Fibroblast of lung (primary cell): ENCODE data around the gene SLC34A1. TPM values are rescaled to one million over a fixed set of nuclear protein-coding genes. Genes with fewer than 3 reads are reported as not detected.

Source experiments
- DNase-seq, 2 donors: peaks; one replicate each; pipeline versions ENCODE4 v3.0.0 to v3.0.0-alpha.2; 2010; ENCODE audit warnings: low read depth in 2 of 2
- H2AFZ ChIP-seq: 2 replicates; pipeline ENCODE4 v1.5.1; 2012; ENCODE audit warnings: low read length, control low read depth, inconsistent platforms
- H3K27ac ChIP-seq: 2 replicates; pipeline ENCODE4 v1.5.1; 2011; ENCODE audit warnings: low read length, control low read depth; ENCODE audit not compliant: insufficient read depth
- H3K27me3 ChIP-seq: 2 replicates; pipeline ENCODE4 v1.5.1; 2011; ENCODE audit warnings: mild to moderate bottlenecking, low read length; ENCODE audit not compliant: control insufficient read depth, insufficient read depth
- H3K36me3 ChIP-seq: 2 replicates; pipeline ENCODE4 v1.5.1; 2011; ENCODE audit warnings: low read length; ENCODE audit not compliant: control insufficient read depth, insufficient read depth
- H3K4me1 ChIP-seq: 2 replicates; pipeline ENCODE4 v1.5.1; 2011; ENCODE audit warnings: low read length; ENCODE audit not compliant: control insufficient read depth, insufficient read depth; ENCODE audit errors: extremely low read depth
- H3K4me2 ChIP-seq: 2 replicates; pipeline ENCODE4 v1.5.1; 2011; ENCODE audit warnings: low read length, control low read depth; ENCODE audit not compliant: insufficient read depth; ENCODE audit errors: extremely low read depth
- H3K4me3 ChIP-seq, 4 experiments: fragments of 200-600 bp in 1 of 4; sonication (generic) in 1 of 4; replicated peaks in 1 of 4; 2 replicates each; pipeline ENCODE4 v1.5.1; 2011 to 2016; ENCODE audit warnings: low read length in 4 of 4, low read depth in 3 of 4, mild to moderate bottlenecking in 3 of 4, control low read depth in 2 of 4, inconsistent platforms in 1 of 4, mixed read lengths in 1 of 4; ENCODE audit not compliant: insufficient read depth in 1 of 4; ENCODE audit errors: control extremely low read depth in 1 of 4
- H3K79me2 ChIP-seq: 2 replicates; pipeline ENCODE4 v1.5.1; 2012; ENCODE audit warnings: mild to moderate bottlenecking, low read length, inconsistent platforms; ENCODE audit not compliant: control insufficient read depth, insufficient read depth
- H3K9ac ChIP-seq: 2 replicates; pipeline ENCODE4 v1.5.1; 2011; ENCODE audit warnings: mild to moderate bottlenecking, low read length, control low read depth; ENCODE audit not compliant: insufficient read depth
- H3K9me3 ChIP-seq: 2 replicates; pipeline ENCODE4 v1.5.1; 2012; ENCODE audit warnings: low read depth, low read length; ENCODE audit not compliant: control insufficient read depth, insufficient read depth
- H4K20me1 ChIP-seq: 2 replicates; pipeline ENCODE4 v1.5.1; 2011; ENCODE audit warnings: low read length; ENCODE audit not compliant: control insufficient read depth, insufficient read depth; ENCODE audit errors: extremely low read depth
- CTCF ChIP-seq, 2 donors: IDR thresholded peaks in 1 of 2; conservative IDR thresholded peaks in 1 of 2; 1 replicate in 1 of 2; 2 replicates in 1 of 2; pipeline ENCODE4 v1.5.1; 2011 to 2012; ENCODE audit warnings: low read length in 2 of 2, control low read depth in 1 of 2, inconsistent platforms in 1 of 2, low read depth in 1 of 2, mild to moderate bottlenecking in 1 of 2
- EZH2 ChIP-seq: IDR thresholded peaks from 2 replicates; pipeline ENCODE4 v1.5.1; 2012; ENCODE audit warnings: low read length, control low read depth, mild to moderate bottlenecking; ENCODE audit errors: missing control alignments
- polyA plus RNA-seq, 2 donors: library from polyadenylated mRNA; depleted of rRNA in 1 of 2; stranded (reverse) in 1 of 2; unstranded in 1 of 2; fragments of >200 nt; gene quantifications; 2 replicates each; pipeline ENCODE4 v1.2.1, GENCODE V29; 2011 to 2012; ENCODE audit warnings: missing spikeins in 1 of 2
- total RNA-seq: library from RNA; depleted of rRNA; stranded (reverse); fragments of >200 nt; gene quantifications from 2 replicates; pipeline ENCODE4 v1.2.1, GENCODE V29; 2014

SLC34A1 gene
- total and polyA plus RNA-seq, 2 donors (not counting 1 experiment from before 2014, with no cell fraction given): not detected

- no peak for DNase-seq
- TF ChIP-seq CTCF (conservative IDR thresholded peaks at IDR 0.05 in 1 of 2, IDR thresholded peaks at IDR 0.05 in 1 of 2; ENCODE audit: low read depth in 1 of 2, low read length in 2 of 2): peak; percentile 51 to 73
- TF ChIP-seq EZH2: no peak
- no peak overlapping the region for H3K4me2 ChIP-seq
Measured at GRCh38 chr5:177368869-177369644, 15.2 kb upstream of the SLC34A1 start.

GRCh38 chr5:177369645-177370440, 14.4 kb upstream of the SLC34A1 start:
- no peaks in the 10 kb centered on the region for H3K79me2 ChIP-seq
- no peaks in the 10 kb centered on the region for H4K20me1 ChIP-seq
- H3K4me2 ChIP-seq: no peak overlapping the region
- no peak overlapping the region for H2AFZ ChIP-seq
- DNase-seq: no peak
- no peak overlapping the region for H3K9ac ChIP-seq
- no peaks in the 10 kb centered on the region for H3K36me3 ChIP-seq
- no peaks in the 10 kb centered on the region for H3K9me3 ChIP-seq
- no peaks in the 10 kb centered on the region for H3K27me3 ChIP-seq
- no peak overlapping the region for H3K27ac ChIP-seq
- H3K4me3 ChIP-seq: no peak overlapping the region
- TF ChIP-seq EZH2 (no peak), CTCF (conservative IDR thresholded peaks at IDR 0.05 in 1 of 2, IDR thresholded peaks at IDR 0.05 in 1 of 2; ENCODE audit: low read depth in 1 of 2, low read length in 2 of 2) (no peak)
- peaks cover 5% of the 10 kb centered on the region for H3K4me1 ChIP-seq

More at GRCh38 chr5:177368869-177369644, 15.2 kb upstream of the SLC34A1 start:
- Histone ChIP-seq H3K4me3 (no peak overlapping the region), H3K4me1 (peaks cover 5% of the 10 kb centered on the region), H3K79me2 (no peaks in the 10 kb centered on the region), H3K9ac (no peak overlapping the region), H3K36me3 (no peaks in the 10 kb centered on the region), H4K20me1 (no peaks in the 10 kb centered on the region), H3K9me3 (no peaks in the 10 kb centered on the region), H2AFZ (no peak overlapping the region), H3K27ac (no peak overlapping the region), H3K27me3 (no peaks in the 10 kb centered on the region)

- DNase-seq: peak; percentile 85 to 86
- Histone ChIP-seq H3K4me2 (peak overlapping the region; percentile 32), H3K9ac (no peak overlapping the region), H4K20me1 (no peaks in the 10 kb centered on the region), H3K4me3 (peak overlapping the region in 2 of 4 experiments; percentile 54 to 63), H3K27ac (no peak overlapping the region), H3K27me3 (no peaks in the 10 kb centered on the region), H2AFZ (no peak overlapping the region), H3K4me1 (peaks cover 5% of the 10 kb centered on the region), H3K36me3 (no peaks in the 10 kb centered on the region), H3K9me3 (no peaks in the 10 kb centered on the region), H3K79me2 (no peaks in the 10 kb centered on the region)
- TF ChIP-seq EZH2: no peak
- TF ChIP-seq CTCF (conservative IDR thresholded peaks at IDR 0.05 in 1 of 2, IDR thresholded peaks at IDR 0.05 in 1 of 2; ENCODE audit: low read depth in 1 of 2, low read length in 2 of 2): peak; percentile 37 to 53
Measured at GRCh38 chr5:177370488-177371119, 13.6 kb upstream of the SLC34A1 start.
